Measurements from ENCODE around the gene HERC5. TPM values are rescaled to one million over a fixed set of nuclear protein-coding genes. Genes with fewer than 3 reads are reported as not detected.

Gene HERC5
- total RNA-seq, 1 donor from 2014 or later = 1.5 TPM

DNA sequence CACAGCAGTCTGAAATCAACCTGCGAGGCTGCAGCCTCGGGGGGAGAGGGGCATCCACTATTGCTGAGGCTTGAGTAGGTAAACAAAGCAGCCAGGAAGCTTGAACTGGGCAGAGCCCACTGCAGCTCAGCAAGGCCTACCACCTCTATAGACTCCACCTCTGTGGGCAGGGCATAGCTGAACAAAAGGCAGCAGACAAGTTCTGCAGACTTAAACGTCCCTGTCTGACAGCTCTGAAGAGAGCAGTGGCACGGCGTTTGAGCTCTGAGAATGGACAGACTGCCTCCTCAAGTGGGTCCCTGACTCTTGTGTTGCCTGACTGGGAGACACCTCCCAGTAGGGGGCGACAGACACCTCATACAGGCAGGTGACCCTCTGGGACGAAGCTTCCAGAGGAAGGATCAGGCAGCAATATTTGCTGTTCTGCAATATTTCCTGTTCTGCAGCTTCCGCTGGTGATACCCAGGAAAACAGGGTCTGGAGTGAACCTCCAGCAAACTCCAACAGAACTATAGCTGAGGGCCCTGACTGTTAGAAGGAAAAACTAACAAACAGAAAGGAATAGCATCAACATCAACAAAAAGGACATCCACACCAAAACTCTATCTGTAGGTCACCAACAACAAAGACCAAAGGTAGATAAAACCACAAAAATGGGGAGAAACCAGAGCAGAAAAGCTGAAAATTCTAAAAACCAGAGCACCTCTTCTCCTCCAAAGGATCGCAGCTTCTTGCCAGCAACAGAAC lies 82.6 kb downstream of the HERC5 start:
- DNase-seq = peak; percentile 82
- ATAC-seq (ENCODE audit: poor library complexity) = peak; percentile 39
- intact Hi-C loops (cut with DNase I) = loop anchor here (2.0 to 10.0 kb wide), 2 partner anchors 119 to 485 kb away; no protein-coding TSS in a partner anchor

DNA sequence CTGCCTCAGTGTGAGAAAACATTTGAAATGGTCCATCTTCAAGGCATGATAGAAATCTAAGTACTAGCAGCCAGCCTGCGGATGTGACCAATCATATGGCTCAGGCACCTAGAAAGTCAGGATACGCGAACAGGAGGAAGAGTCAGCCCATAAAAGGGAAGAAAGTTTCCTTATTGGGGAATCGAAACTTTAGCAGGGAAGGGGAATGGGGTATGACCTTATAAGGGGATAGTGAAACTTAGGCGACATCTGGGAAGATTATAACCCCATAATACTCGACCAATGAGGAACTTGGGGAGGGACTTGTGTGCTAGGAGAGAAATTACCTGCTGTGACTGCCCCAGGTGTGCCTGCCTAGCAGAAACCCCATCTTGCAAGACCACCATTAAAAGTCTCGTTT lies 92.9 kb downstream of the HERC5 start:
- intact Hi-C loops (cut with DNase I) = no loop called here
- DNase-seq (no peak), ATAC-seq (ENCODE audit: poor library complexity) (no peak)

Other genes with a start within 250 kb of the HERC5 start
- 160 TPM for gene PPM1K, start 172.6 kb upstream of the HERC5 start, total RNA-seq
- 6.3 TPM for gene HERC6, start 78.3 kb upstream of the HERC5 start, total RNA-seq
- 51.5 TPM for gene PYURF, start 66.7 kb downstream of the HERC5 start, total RNA-seq
- gene HERC3, start 135.4 kb downstream of the HERC5 start, total RNA-seq = 49.7 TPM
- gene NAP1L5, start 240.7 kb downstream of the HERC5 start, total RNA-seq = 1.9 TPM

All from Right ventricle myocardium superior (tissue), 1 donor.